HL-60 (cell line): ENCODE results near the gene MTMR6.

Source experiments
- DNase-seq, 2 experiments: peaks; one replicate each; pipeline ENCODE4 v3.0.0-alpha.2; 2010 to 2020; ENCODE audit warnings: low read depth in 1 of 2, low spot score in 1 of 2
- H3K27ac ChIP-seq: fragments of 250-450 bp; sonication (Bioruptor Pico); replicated peaks from 2 replicates; pipeline ENCODE4 v1.5.1; 2020; ENCODE audit warnings: mild to moderate bottlenecking, moderate library complexity
- H3K27me3 ChIP-seq: fragments of 250-450 bp; sonication (Bioruptor Pico); 2 replicates; pipeline ENCODE4 v1.5.1; 2021; ENCODE audit warnings: mild to moderate bottlenecking, moderate library complexity; ENCODE audit not compliant: insufficient read depth, poor library complexity, severe bottlenecking
- H3K4me3 ChIP-seq: replicated peaks from 2 replicates; pipeline ENCODE4 v1.5.1; 2011; ENCODE audit warnings: mild to moderate bottlenecking, control low read depth, low read length; ENCODE audit not compliant: insufficient read depth
- GABPA ChIP-seq: IDR thresholded peaks from 2 replicates; pipeline ENCODE4 v1.6.1; 2012; ENCODE audit warnings: low read depth
- POLR2AphosphoS5 ChIP-seq: IDR thresholded peaks from 2 replicates; pipeline ENCODE4 v1.6.1; 2012; ENCODE audit warnings: low read depth
- SPI1 ChIP-seq: IDR thresholded peaks from 2 replicates; pipeline ENCODE4 v1.6.1; 2012; ENCODE audit warnings: low read depth, mild to moderate bottlenecking, borderline replicate concordance
- TF ChIP-seq, protein P1 (sequence below): IDR thresholded peaks from 2 replicates; pipeline ENCODE4 v1.6.1; 2012; ENCODE audit warnings: low read depth; ENCODE audit not compliant: insufficient replicate concordance
- TF ChIP-seq, protein P2 (sequence below): IDR thresholded peaks from one replicate; pipeline ENCODE4 v1.5.1; 2011; ENCODE audit warnings: low read length, control low read depth, inconsistent platforms; ENCODE audit not compliant: insufficient read depth

The MTMR6 gene

DNA sequence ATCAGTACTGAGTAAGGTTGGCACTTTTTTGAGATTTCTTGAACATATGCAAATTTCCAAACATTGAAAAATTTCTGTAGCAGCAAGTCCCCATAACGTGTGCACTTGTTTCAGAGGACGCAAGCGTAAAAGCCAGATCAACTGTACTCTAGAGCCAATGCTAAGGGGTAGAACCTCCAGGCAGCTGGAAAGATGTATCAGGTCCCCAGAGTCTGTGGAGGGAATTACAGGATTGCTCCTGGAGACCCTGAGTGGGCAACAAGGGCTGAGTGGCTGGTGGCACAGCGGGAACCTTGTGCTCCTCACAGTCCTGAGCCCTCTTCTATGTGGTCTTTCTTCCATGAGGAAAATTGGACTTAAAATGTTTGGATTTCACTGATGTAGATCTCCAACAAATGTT lies 61.3 kb downstream of the MTMR6 start:
- Histone ChIP-seq H3K27me3 (peaks cover 47% of the 10 kb centered on the region), H3K27ac (no peak overlapping the region), H3K4me3 (no peak overlapping the region)
- DNase-seq, result no peak
- TF ChIP-seq POLR2AphosphoS5 (no peak), SPI1 (no peak), GABPA (no peak)
- TF ChIP-seq, protein P1, sequence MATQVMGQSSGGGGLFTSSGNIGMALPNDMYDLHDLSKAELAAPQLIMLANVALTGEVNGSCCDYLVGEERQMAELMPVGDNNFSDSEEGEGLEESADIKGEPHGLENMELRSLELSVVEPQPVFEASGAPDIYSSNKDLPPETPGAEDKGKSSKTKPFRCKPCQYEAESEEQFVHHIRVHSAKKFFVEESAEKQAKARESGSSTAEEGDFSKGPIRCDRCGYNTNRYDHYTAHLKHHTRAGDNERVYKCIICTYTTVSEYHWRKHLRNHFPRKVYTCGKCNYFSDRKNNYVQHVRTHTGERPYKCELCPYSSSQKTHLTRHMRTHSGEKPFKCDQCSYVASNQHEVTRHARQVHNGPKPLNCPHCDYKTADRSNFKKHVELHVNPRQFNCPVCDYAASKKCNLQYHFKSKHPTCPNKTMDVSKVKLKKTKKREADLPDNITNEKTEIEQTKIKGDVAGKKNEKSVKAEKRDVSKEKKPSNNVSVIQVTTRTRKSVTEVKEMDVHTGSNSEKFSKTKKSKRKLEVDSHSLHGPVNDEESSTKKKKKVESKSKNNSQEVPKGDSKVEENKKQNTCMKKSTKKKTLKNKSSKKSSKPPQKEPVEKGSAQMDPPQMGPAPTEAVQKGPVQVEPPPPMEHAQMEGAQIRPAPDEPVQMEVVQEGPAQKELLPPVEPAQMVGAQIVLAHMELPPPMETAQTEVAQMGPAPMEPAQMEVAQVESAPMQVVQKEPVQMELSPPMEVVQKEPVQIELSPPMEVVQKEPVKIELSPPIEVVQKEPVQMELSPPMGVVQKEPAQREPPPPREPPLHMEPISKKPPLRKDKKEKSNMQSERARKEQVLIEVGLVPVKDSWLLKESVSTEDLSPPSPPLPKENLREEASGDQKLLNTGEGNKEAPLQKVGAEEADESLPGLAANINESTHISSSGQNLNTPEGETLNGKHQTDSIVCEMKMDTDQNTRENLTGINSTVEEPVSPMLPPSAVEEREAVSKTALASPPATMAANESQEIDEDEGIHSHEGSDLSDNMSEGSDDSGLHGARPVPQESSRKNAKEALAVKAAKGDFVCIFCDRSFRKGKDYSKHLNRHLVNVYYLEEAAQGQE, result no peak
- TF ChIP-seq, protein P2, sequence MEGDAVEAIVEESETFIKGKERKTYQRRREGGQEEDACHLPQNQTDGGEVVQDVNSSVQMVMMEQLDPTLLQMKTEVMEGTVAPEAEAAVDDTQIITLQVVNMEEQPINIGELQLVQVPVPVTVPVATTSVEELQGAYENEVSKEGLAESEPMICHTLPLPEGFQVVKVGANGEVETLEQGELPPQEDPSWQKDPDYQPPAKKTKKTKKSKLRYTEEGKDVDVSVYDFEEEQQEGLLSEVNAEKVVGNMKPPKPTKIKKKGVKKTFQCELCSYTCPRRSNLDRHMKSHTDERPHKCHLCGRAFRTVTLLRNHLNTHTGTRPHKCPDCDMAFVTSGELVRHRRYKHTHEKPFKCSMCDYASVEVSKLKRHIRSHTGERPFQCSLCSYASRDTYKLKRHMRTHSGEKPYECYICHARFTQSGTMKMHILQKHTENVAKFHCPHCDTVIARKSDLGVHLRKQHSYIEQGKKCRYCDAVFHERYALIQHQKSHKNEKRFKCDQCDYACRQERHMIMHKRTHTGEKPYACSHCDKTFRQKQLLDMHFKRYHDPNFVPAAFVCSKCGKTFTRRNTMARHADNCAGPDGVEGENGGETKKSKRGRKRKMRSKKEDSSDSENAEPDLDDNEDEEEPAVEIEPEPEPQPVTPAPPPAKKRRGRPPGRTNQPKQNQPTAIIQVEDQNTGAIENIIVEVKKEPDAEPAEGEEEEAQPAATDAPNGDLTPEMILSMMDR, result no peak

DNA sequence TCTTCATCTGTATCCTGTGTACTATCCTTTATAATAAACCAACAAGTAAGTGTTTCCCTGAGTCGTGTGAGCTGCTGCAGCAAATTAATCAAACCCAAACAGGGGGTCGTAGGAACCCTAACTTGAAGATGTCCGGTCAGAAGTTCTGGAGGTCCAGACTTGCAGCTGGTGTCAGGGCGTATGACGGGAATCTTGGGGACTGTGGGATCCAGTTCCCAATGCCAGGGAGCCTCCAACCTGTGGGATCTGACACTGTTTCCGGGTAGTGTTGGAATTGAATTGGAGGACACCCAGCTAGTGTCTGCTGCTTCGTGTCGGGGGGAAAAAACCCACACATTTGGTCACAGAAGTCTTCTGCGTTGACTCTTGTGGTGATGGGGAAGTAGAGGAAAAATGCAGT lies 63.1 kb downstream of the MTMR6 start:
- no peak for DNase-seq
- no peak for TF ChIP-seq GABPA
- TF ChIP-seq, protein P1, result no peak
- TF ChIP-seq, protein P2, result no peak
- no peak for TF ChIP-seq POLR2AphosphoS5
- TF ChIP-seq SPI1, result no peak
- H3K27me3 ChIP-seq, result peaks cover 36% of the 10 kb centered on the region

DNA sequence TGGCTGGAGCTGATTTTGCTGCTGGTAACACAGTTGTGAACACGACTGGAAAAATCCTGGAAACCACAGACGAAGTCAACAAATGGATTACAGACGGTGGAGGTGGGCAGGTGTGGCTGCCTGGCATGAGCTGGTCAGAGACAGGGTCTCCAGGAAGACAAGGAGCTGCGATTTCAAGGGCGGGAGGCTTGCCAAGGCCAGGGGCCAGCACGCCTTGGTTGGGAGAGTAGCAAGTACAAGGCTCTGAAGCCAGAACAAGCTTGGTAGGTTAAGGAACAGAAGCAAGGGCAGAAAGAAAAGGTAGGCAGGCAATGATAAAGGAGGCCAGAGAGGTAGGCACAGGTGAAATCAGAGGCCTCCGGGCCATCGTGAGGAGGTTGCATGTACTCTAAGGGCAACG lies 64.5 kb downstream of the MTMR6 start:
- DNase-seq, result no peak
- TF ChIP-seq SPI1, result no peak
- peaks cover 29% of the 10 kb centered on the region for H3K27me3 ChIP-seq
- no peak overlapping the region for H3K27ac ChIP-seq
- H3K4me3 ChIP-seq, result no peak overlapping the region

More for the DNA sequence above, 63.1 kb downstream of the MTMR6 start:
- Histone ChIP-seq H3K4me3 (no peak overlapping the region), H3K27ac (no peak overlapping the region)

DNA sequence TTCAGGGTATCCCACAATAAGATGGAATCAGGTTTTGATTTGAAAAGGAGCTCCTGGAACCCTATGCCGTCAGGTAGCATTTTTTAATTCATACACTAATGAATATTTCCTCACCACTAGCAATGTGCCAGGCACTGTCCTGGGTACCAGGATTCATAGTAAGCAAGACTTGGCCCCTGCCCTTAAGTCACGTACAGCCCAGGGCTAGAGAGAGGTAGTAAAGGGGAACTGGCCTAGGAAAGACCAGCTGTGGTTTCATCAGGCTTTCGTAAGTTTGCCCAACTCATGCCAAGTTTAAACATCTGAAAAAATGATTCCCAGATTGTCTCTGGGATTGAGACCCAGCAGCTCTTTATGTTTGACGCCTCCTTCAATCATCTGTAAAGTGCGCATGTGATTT lies 69.3 kb downstream of the MTMR6 start:
- Histone ChIP-seq H3K27me3 (peaks cover 9% of the 10 kb centered on the region), H3K27ac (no peak overlapping the region), H3K4me3 (no peak overlapping the region)
- TF ChIP-seq POLR2AphosphoS5 (no peak), SPI1 (peak; percentile 88), GABPA (no peak)
- TF ChIP-seq, protein P1, result peak; percentile 68
- TF ChIP-seq, protein P2, result no peak
- peak in 1 of 2 experiments; percentile 68 for DNase-seq
